B cell (primary cell): Measurements from ENCODE around the gene PARD3B. TPM values are rescaled to one million over a fixed set of nuclear protein-coding genes. Genes with fewer than 3 reads are reported as not detected.

Experiments
- ATAC-seq: fragments of 200-7000 bp; cut with Tn5 transposase; one replicate; pipeline ENCODE4 v1.10.0; 2021; ENCODE audit warnings: low read depth, mild to moderate bottlenecking, moderate number of reproducible peaks, moderate library complexity
- CTCF ChIA-PET: fragments of 350-600 bp; sonication (Branson Sonifier 250); formaldehyde crosslinking; loops from one replicate; lab custom pipeline; 2021; ENCODE audit warnings: antibody characterized with exemption, inconsistent platforms; lab: Charles Lee
- POLR2A ChIA-PET: fragments of 350-600 bp; sonication (Branson Sonifier 250); formaldehyde crosslinking; loops from one replicate; lab custom pipeline; 2021; ENCODE audit warnings: antibody characterized with exemption; lab: Charles Lee
- DNase-seq: peaks from one replicate; pipeline ENCODE4 v3.0.0; 2013
- H2AFZ ChIP-seq: 2 replicates; pipeline ENCODE4 v1.6.1; 2012; ENCODE audit warnings: mild to moderate bottlenecking, low read depth, low read length; ENCODE audit not compliant: insufficient read depth, poor library complexity, severe bottlenecking
- H3K27ac ChIP-seq, 2 donors: 1 replicate in 1 of 2; 2 replicates in 1 of 2; pipeline ENCODE4 v1.5.1; 2012 to 2013; ENCODE audit warnings: low read length in 2 of 2, mild to moderate bottlenecking in 2 of 2, moderate library complexity in 1 of 2
- H3K27me3 ChIP-seq, 4 experiments: fragments of 200-600 bp in 1 of 4; sonication (generic) in 1 of 4; replicated peaks in 1 of 4; 1 replicate in 2 of 4; 2 replicates in 2 of 4; pipeline versions ENCODE4 v1.6.1 to v1.7.0; 2013 to 2016; ENCODE audit warnings: low read length in 3 of 4, mild to moderate bottlenecking in 2 of 4, mixed read lengths in 1 of 4, moderate library complexity in 1 of 4; ENCODE audit not compliant: insufficient read depth in 4 of 4, control insufficient read depth in 3 of 4; ENCODE audit errors: control extremely low read depth in 1 of 4
- H3K36me3 ChIP-seq, 2 experiments: replicated peaks in 1 of 2; 1 replicate in 1 of 2; 2 replicates in 1 of 2; pipeline versions ENCODE4 v1.6.1 to v1.7.1; 2013; ENCODE audit warnings: low read length in 1 of 2; ENCODE audit not compliant: insufficient read depth in 2 of 2, control insufficient read depth in 1 of 2; ENCODE audit errors: control extremely low read depth in 1 of 2, extremely low read depth in 1 of 2
- H3K4me1 ChIP-seq, 2 donors: fragments of 200-600 bp in 1 of 2; sonication (generic) in 1 of 2; 1 replicate in 1 of 2; 2 replicates in 1 of 2; pipeline versions ENCODE4 v1.5.1 to v1.6.1; 2013 to 2017; ENCODE audit warnings: low read length in 2 of 2; ENCODE audit not compliant: control insufficient read depth in 2 of 2, insufficient read depth in 2 of 2
- H3K4me2 ChIP-seq: replicated peaks from 2 replicates; pipeline ENCODE3; 2012; ENCODE audit warnings: mild to moderate bottlenecking, low read depth, low read length; ENCODE audit not compliant: poor library complexity, severe bottlenecking
- H3K4me3 ChIP-seq, 5 experiments: fragments of 200-600 bp in 1 of 5; sonication (generic) in 1 of 5; 1 replicate in 3 of 5; 2 replicates in 2 of 5; pipeline versions ENCODE4 v1.5.1 to v1.7.0; 2011 to 2016; ENCODE audit warnings: low read length in 4 of 5, mild to moderate bottlenecking in 4 of 5, low read depth in 2 of 5, control low read depth in 1 of 5, moderate library complexity in 1 of 5; ENCODE audit not compliant: insufficient read depth in 1 of 5; ENCODE audit errors: control extremely low read depth in 1 of 5, extremely low read depth in 1 of 5
- H3K79me2 ChIP-seq: fragments of 200-600 bp; sonication (generic); one replicate; pipeline ENCODE4 v1.6.0; 2016; ENCODE audit warnings: low read length; ENCODE audit not compliant: control insufficient read depth, insufficient read depth
- H3K9ac ChIP-seq: fragments of 200-600 bp; sonication (generic); 2 replicates; pipeline ENCODE4 v1.6.1; 2017; ENCODE audit warnings: mild to moderate bottlenecking, low read length, moderate library complexity
- H3K9me3 ChIP-seq, 3 donors: one replicate each; pipeline versions ENCODE4 v1.6.1 to v1.7.1; 2013; ENCODE audit warnings: low read length in 2 of 3; ENCODE audit not compliant: control insufficient read depth in 2 of 3, insufficient read depth in 1 of 3; ENCODE audit errors: control extremely low read depth in 1 of 3
- H4K20me1 ChIP-seq: 2 replicates; pipeline ENCODE4 v1.6.0; 2012; ENCODE audit warnings: mild to moderate bottlenecking, low read length; ENCODE audit not compliant: insufficient read depth, control insufficient read depth, poor library complexity, severe bottlenecking
- H3K27ac Mint-ChIP-seq: one replicate; pipeline ENCODE4 v1.8.0; 2021; ENCODE audit warnings: mixed read lengths
- H3K27me3 Mint-ChIP-seq: one replicate; pipeline ENCODE4 v1.8.0; 2021; ENCODE audit warnings: mixed read lengths
- H3K4me1 Mint-ChIP-seq: one replicate; pipeline ENCODE4 v1.8.0; 2021; ENCODE audit warnings: mixed read lengths
- H3K4me3 Mint-ChIP-seq: one replicate; pipeline ENCODE4 v1.8.0; 2021; ENCODE audit warnings: mixed read lengths
- H3K9me3 Mint-ChIP-seq: one replicate; pipeline ENCODE4 v1.8.0; 2022; ENCODE audit warnings: mixed read lengths; ENCODE audit not compliant: insufficient read depth
- EZH2 ChIP-seq: IDR thresholded peaks from 2 replicates; pipeline ENCODE4 v1.6.1; 2012; ENCODE audit warnings: borderline replicate concordance, low read depth, mild to moderate bottlenecking, moderate library complexity, low read length; ENCODE audit not compliant: insufficient read depth, poor library complexity, severe bottlenecking
- WGBS: methylation state at CpG from one replicate; pipeline ENCODE4 v1.1.5; 2013; ENCODE audit warnings: missing lambda C conversion rate; ENCODE audit not compliant: insufficient coverage; 5-methylcytosine and 5-hydroxymethylcytosine counted together
- intact Hi-C: fragments of 100-400 bp; cut with micrococcal nuclease; formaldehyde crosslinking; loops from one replicate; pipeline ENCODE4 v1.10.0; 2022
- polyA plus RNA-seq: library from polyadenylated mRNA; depleted of rRNA; stranded (reverse); fragments of >200 nt; gene quantifications from 2 replicates; pipeline ENCODE4 v1.2.3, GENCODE V29; 2012
- total RNA-seq, 2 donors: library from RNA; stranded (reverse); fragments of 120-200 nt in 1 of 2; gene quantifications; 1 replicate in 1 of 2; 2 replicates in 1 of 2; pipeline versions ENCODE4 v1.2.3 to v1.2.4, GENCODE V29; 2013 to 2022
- TF ChIP-seq, protein P1 (sequence below): fragments of 200-600 bp; IDR thresholded peaks from one replicate; pipeline ENCODE4 v1.8.0; 2022; ENCODE audit warnings: antibody characterized with exemption, mild to moderate bottlenecking

Gene PARD3B
- total and polyA plus RNA-seq, 2 donors (not counting 1 experiment from before 2014, with no cell fraction given) = not detected

GRCh38 chr2:204505488-204505887 lies 39.8 kb upstream of the PARD3B start:
- no CpG with 5 or more reads among the region's 2 CpGs for WGBS
- Histone ChIP-seq H3K4me1 (no peaks in the 10 kb centered on the region), H3K36me3 (no peaks in the 10 kb centered on the region), H3K27ac (no peak overlapping the region), H3K9ac (no peak overlapping the region), H3K4me3 (no peak overlapping the region), H3K79me2 (no peaks in the 10 kb centered on the region), H4K20me1 (no peaks in the 10 kb centered on the region), H3K4me2 (no peak overlapping the region), H3K9me3 (peaks cover 0 to 5% (median 0%) of the 10 kb centered on the region in 3 donors), H3K27me3 (no peaks in the 10 kb centered on the region), H2AFZ (no peak overlapping the region)
- ChIA-PET CTCF (interaction anchor here (0.8 kb wide), 1 partner anchor 28 kb away, joined by 3 read pairs; no protein-coding TSS in a partner anchor), POLR2A (no interaction called here)
- no peaks in the 10 kb centered on the region for H3K27me3 Mint-ChIP-seq
- no peak for DNase-seq
- intact Hi-C loops = no loop called here
- no peak for TF ChIP-seq EZH2
- TF ChIP-seq, protein P1, sequence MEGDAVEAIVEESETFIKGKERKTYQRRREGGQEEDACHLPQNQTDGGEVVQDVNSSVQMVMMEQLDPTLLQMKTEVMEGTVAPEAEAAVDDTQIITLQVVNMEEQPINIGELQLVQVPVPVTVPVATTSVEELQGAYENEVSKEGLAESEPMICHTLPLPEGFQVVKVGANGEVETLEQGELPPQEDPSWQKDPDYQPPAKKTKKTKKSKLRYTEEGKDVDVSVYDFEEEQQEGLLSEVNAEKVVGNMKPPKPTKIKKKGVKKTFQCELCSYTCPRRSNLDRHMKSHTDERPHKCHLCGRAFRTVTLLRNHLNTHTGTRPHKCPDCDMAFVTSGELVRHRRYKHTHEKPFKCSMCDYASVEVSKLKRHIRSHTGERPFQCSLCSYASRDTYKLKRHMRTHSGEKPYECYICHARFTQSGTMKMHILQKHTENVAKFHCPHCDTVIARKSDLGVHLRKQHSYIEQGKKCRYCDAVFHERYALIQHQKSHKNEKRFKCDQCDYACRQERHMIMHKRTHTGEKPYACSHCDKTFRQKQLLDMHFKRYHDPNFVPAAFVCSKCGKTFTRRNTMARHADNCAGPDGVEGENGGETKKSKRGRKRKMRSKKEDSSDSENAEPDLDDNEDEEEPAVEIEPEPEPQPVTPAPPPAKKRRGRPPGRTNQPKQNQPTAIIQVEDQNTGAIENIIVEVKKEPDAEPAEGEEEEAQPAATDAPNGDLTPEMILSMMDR = no peak
- H3K9me3 Mint-ChIP-seq = no peaks in the 10 kb centered on the region
- H3K27ac Mint-ChIP-seq = no peak overlapping the region
- no peak overlapping the region for H3K4me3 Mint-ChIP-seq
- ATAC-seq = no peak
- H3K4me1 Mint-ChIP-seq = no peaks in the 10 kb centered on the region

DNA sequence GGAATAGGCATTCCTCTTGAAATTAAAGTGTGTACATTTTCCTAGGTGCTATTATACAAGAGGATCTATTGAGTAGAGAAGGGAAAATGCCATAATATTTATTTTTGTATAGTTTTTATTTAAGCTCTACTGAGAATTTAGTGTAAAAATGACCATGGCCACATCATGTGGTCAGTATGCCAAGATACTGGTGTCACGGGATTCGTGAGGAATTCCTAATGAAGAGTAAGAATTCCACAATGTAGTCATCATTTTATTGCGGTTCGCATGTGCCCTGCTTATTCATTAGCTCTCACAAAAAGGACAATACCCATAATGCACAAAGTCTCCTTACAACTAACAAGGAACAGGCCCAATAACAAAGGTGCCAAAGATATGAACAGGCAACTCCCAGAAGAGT lies 39.3 kb upstream of the PARD3B start:
- H3K4me1 ChIP-seq = no peaks in the 10 kb centered on the region
- no peaks in the 10 kb centered on the region for H3K36me3 ChIP-seq
- 82% methylated on average over 2 of the region's 4 CpGs for WGBS
- no peaks in the 10 kb centered on the region for H3K9me3 Mint-ChIP-seq
- H3K4me1 Mint-ChIP-seq = no peaks in the 10 kb centered on the region
- ATAC-seq (no peak), DNase-seq (no peak)
- H2AFZ ChIP-seq = no peak overlapping the region
- H3K79me2 ChIP-seq = no peaks in the 10 kb centered on the region
- no peak overlapping the region for H3K4me3 ChIP-seq
- no peak overlapping the region for H3K9ac ChIP-seq
- ChIA-PET POLR2A (no interaction called here), CTCF (no interaction called here)
- H3K9me3 ChIP-seq = peaks cover 0 to 5% (median 0%) of the 10 kb centered on the region in 3 donors
- no peak overlapping the region for H3K4me2 ChIP-seq
- no peak overlapping the region for H3K27ac Mint-ChIP-seq
- H3K27me3 Mint-ChIP-seq = no peaks in the 10 kb centered on the region
- no peaks in the 10 kb centered on the region for H4K20me1 ChIP-seq
- intact Hi-C loops = no loop called here
- TF ChIP-seq, protein P1 = no peak
- no peak for TF ChIP-seq EZH2
- H3K27me3 ChIP-seq = no peaks in the 10 kb centered on the region
- no peak overlapping the region for H3K4me3 Mint-ChIP-seq
- H3K27ac ChIP-seq = no peak overlapping the region
